SU-DHL-6 (cell line): ENCODE results near the gene MEF2A.

Source experiments
- EZH2phosphoT487 ChIP-seq: fragments of 200-600 bp; sonication (generic), shearing (Covaris generic); conservative IDR thresholded peaks from 2 replicates; pipeline ENCODE4 v1.6.1; 2018; ENCODE audit warnings: mild to moderate bottlenecking, antibody characterized with exemption, low read length, moderate library complexity, mixed read lengths
- TF ChIP-seq, protein P1 (sequence below): fragments of 200-600 bp; sonication (generic); IDR thresholded peaks from one replicate; pipeline ENCODE4 v1.5.1; 2017; ENCODE audit warnings: antibody characterized with exemption, mild to moderate bottlenecking, low read length, moderate library complexity; ENCODE audit not compliant: insufficient read depth, poor library complexity, severe bottlenecking

DNA sequence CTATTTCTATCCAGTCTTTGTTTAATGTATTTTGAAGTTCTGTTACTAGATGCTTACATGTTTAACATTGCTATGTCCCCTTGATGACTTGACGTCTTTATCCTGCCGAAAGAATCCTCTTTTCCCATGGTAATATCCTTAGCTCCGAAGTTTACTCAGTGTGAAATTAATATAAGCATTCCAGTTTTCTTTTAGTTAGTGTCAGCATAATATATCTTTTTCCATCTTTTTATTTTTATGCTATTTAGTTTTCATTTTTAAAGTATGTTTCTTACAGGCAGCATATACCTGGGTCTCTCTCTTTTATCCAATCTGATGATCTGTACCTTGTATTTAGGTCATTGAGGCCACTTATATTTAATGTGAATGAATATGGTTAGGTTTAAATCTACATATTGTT is 39.1 kb upstream of the MEF2A start:
- TF ChIP-seq, protein P1, sequence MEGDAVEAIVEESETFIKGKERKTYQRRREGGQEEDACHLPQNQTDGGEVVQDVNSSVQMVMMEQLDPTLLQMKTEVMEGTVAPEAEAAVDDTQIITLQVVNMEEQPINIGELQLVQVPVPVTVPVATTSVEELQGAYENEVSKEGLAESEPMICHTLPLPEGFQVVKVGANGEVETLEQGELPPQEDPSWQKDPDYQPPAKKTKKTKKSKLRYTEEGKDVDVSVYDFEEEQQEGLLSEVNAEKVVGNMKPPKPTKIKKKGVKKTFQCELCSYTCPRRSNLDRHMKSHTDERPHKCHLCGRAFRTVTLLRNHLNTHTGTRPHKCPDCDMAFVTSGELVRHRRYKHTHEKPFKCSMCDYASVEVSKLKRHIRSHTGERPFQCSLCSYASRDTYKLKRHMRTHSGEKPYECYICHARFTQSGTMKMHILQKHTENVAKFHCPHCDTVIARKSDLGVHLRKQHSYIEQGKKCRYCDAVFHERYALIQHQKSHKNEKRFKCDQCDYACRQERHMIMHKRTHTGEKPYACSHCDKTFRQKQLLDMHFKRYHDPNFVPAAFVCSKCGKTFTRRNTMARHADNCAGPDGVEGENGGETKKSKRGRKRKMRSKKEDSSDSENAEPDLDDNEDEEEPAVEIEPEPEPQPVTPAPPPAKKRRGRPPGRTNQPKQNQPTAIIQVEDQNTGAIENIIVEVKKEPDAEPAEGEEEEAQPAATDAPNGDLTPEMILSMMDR = no peak
- no peak for TF ChIP-seq EZH2phosphoT487
